Suprapubic skin (tissue), 3 donors: ENCODE data around the gene DUSP3.

Source experiments
- CTCF ChIP-seq, 2 donors: fragments of 200-600 bp in 1 of 2; fragments of 450-650 bp in 1 of 2; sonication (generic) in 1 of 2; IDR thresholded peaks; one replicate each; pipeline ENCODE4 v1.5.1; 2016 to 2019; ENCODE audit warnings: antibody characterized with exemption in 2 of 2, mild to moderate bottlenecking in 1 of 2, moderate library complexity in 1 of 2
- POLR2AphosphoS5 ChIP-seq, 3 donors: sonication (generic); formaldehyde crosslinking; IDR thresholded peaks; one replicate each; pipeline ENCODE4 v1.6.1; 2017; ENCODE audit warnings: antibody characterized with exemption in 3 of 3

GRCh38 chr17:43768943-43769342, 9.8 kb downstream of the DUSP3 start:
- no peak for TF ChIP-seq CTCF (IDR thresholded peaks at IDR 0.05)
- TF ChIP-seq POLR2AphosphoS5 (IDR thresholded peaks at IDR 0.05): no peak
